ENCODE results near the gene INPP5A. TPM values are rescaled to one million over a fixed set of nuclear protein-coding genes. Genes with fewer than 3 reads are reported as not detected.

The INPP5A gene
- total RNA-seq, 1 donor from 2014 or later = 41.0 TPM

DNA sequence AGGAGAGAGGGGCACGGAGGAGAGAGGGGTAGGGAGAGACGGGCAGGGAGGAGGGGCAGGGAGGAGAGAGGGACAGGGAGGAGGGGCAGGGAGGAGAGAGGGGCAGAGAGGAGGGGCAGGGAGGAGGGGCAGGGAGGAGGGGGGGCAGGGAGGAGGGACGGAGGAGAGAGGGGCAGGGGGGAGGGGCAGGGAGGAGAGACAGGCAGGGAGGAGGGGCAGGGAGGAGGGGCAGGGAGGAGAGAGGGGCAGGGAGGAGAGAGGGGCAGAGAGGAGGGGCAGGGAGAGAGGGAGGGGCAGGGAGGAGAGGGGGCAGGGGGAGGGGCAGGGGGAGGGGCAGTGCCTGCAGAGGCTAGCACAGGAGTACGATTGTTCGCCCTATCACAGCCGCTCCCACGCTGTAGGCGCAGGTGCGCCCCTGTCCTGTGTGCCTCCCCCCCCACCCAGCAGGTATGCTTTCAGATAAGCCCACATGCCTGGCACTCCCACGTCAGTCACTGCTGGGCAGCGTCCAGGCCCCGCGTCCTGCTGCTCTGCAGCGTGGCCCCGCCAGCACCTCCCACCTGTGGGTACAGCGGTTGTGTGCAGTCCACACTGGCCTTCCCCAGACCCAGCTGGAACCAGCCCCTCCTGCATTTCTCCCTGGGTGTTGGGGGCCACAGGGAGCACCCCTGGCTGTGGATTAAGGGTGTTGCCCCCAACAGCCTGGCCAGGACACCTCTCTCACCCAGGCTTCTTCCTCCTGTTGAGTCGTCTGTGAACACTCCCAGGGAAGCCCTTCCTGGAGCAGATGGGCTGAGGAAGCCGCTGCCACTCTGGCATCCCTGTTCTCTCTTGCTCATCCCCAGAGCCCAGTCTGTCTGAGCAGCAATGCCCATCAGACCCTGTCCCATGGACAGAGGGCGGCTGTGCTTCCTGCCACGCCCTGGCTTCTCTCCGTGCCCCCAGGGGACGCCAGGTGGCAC lies 237.6 kb downstream of the INPP5A start:
- TF ChIP-seq, protein P1, sequence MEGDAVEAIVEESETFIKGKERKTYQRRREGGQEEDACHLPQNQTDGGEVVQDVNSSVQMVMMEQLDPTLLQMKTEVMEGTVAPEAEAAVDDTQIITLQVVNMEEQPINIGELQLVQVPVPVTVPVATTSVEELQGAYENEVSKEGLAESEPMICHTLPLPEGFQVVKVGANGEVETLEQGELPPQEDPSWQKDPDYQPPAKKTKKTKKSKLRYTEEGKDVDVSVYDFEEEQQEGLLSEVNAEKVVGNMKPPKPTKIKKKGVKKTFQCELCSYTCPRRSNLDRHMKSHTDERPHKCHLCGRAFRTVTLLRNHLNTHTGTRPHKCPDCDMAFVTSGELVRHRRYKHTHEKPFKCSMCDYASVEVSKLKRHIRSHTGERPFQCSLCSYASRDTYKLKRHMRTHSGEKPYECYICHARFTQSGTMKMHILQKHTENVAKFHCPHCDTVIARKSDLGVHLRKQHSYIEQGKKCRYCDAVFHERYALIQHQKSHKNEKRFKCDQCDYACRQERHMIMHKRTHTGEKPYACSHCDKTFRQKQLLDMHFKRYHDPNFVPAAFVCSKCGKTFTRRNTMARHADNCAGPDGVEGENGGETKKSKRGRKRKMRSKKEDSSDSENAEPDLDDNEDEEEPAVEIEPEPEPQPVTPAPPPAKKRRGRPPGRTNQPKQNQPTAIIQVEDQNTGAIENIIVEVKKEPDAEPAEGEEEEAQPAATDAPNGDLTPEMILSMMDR (IDR thresholded peaks at IDR 0.05; ENCODE audit: unreplicated experiment) = no peak
- H3K4me1 Mint-ChIP-seq = no peaks in the 10 kb centered on the region
- no peak overlapping the region for H3K4me3 Mint-ChIP-seq
- peaks cover 3% of the 10 kb centered on the region for H3K27me3 Mint-ChIP-seq (ENCODE audit: low read depth)
- H3K36me3 Mint-ChIP-seq = peaks cover 19% of the 10 kb centered on the region
- H3K27ac Mint-ChIP-seq = no peak overlapping the region
- H3K9me3 Mint-ChIP-seq = no peaks in the 10 kb centered on the region
- DNase-seq (ENCODE audit: low spot score in 2 of 2, unreplicated experiment in 2 of 2) = no peak

DNA sequence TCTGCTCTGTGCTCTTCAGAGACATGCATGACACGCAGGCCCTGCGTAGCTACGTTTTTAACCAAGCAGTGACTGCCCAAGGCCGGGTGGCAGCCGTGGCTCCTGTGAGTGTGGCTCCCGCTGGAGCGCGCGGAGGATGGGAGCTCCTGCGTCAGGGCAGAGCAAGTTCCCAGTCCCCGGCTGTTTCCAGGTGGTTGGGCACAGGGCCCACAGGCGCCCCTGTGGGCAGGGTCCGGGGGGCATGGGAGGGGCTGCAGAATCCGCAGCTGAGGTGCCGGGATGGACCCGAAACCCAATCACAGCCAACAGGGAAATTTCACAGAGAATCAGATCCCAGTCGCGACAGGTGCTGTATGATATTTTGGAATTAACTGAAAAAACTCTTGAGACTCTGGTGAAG lies 238.6 kb downstream of the INPP5A start:
- H3K9me3 Mint-ChIP-seq = no peaks in the 10 kb centered on the region
- TF ChIP-seq, protein P1 (IDR thresholded peaks at IDR 0.05; ENCODE audit: unreplicated experiment) = no peak
- H3K27me3 Mint-ChIP-seq (ENCODE audit: low read depth) = peaks cover 5% of the 10 kb centered on the region
- peaks cover 14% of the 10 kb centered on the region for H3K36me3 Mint-ChIP-seq
- no peaks in the 10 kb centered on the region for H3K4me1 Mint-ChIP-seq
- no peak overlapping the region for H3K4me3 Mint-ChIP-seq
- no peak overlapping the region for H3K27ac Mint-ChIP-seq
- DNase-seq (ENCODE audit: low spot score in 2 of 2, unreplicated experiment in 2 of 2) = no peak

DNA sequence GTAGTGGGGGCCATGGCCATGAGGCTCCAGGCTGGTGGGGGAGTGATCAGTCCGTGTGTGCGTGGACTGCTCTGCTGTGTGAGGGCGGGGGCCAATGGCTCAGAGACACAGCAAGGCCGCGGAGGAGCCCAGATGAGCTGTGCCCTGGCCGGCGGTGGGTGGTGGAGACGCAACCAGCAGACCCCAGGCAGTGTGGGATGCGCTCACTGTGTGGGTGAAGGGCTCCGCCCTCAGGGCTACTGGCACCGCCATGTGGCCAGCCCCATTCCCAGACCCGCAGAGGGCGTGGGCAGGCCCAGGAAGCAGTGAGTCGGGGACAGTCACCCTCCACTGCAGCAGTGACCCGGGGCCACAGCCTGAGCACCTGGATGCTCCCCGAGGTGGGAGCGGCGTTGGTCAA lies 239.2 kb downstream of the INPP5A start:
- TF ChIP-seq, protein P1 (IDR thresholded peaks at IDR 0.05; ENCODE audit: unreplicated experiment) = no peak
- Mint-ChIP-seq H3K9me3 (no peaks in the 10 kb centered on the region), H3K4me1 (no peaks in the 10 kb centered on the region), H3K27me3 (ENCODE audit: low read depth) (peaks cover 10% of the 10 kb centered on the region), H3K36me3 (peaks cover 19% of the 10 kb centered on the region), H3K4me3 (no peak overlapping the region), H3K27ac (no peak overlapping the region)
- no peak for DNase-seq (ENCODE audit: low spot score in 2 of 2, unreplicated experiment in 2 of 2)

DNA sequence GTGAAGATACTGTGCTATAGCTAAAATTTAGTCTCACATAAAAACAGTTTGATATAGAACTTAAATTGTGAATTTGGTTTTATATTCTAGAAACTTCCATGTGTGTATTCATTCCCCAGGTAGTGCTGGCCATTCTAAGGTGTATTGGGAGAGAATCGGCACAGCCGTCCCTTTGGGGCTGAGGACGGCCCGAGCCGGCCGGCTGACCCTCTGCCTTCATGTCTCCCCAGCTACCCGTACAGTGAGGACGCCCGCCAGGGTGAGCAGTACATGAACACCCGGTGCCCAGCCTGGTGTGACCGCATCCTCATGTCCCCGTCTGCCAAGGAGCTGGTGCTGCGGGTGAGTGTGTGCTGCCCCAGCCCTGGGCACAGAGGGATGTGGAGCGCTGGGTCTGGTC lies 239.9 kb downstream of the INPP5A start:
- TF ChIP-seq, protein P1 (IDR thresholded peaks at IDR 0.05; ENCODE audit: unreplicated experiment) = no peak
- Mint-ChIP-seq H3K9me3 (no peaks in the 10 kb centered on the region), H3K27me3 (ENCODE audit: low read depth) (peaks cover 17% of the 10 kb centered on the region), H3K27ac (no peak overlapping the region), H3K36me3 (peaks cover 25% of the 10 kb centered on the region), H3K4me1 (no peaks in the 10 kb centered on the region), H3K4me3 (no peak overlapping the region)
- DNase-seq (ENCODE audit: low spot score in 2 of 2, unreplicated experiment in 2 of 2) = no peak

DNA sequence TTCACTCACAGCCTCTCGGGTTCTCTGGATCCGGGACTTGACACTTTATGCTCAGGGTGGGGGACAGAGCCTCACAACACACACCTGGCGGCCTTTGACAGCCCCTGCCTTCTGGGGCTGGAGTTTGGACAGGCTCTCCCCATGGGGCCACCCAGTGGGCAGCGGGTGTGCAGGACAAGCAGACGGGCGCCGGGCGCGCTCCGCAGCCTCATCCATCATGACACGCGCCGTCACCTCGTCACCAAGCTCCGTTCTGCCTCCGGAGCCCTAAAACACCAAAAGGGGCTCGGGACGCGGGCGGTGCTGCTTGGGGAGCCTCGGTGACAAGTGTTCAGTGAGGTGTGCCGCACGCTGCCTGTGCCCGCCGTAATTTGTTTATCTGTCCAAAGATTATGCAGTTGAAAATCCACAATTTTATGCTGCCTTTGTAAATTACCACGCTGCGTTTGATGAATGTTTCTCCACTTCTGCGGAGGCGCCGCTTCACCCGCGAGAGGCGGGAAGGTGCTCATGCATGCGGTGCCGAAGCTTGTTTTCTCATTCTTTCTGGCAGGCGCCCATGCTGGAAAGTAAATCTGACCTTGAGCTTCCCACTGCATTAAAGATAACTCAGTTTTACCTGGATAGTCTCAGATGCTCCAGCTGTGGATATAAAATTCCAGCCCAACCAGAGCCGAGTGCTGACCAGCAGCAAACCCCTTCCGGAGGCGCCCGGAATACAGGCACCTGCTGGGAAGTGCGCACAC lies 242.1 kb downstream of the INPP5A start:
- Mint-ChIP-seq H3K27ac (no peak overlapping the region), H3K36me3 (peaks cover 30% of the 10 kb centered on the region), H3K9me3 (no peaks in the 10 kb centered on the region), H3K27me3 (ENCODE audit: low read depth) (peaks cover 36% of the 10 kb centered on the region), H3K4me3 (no peak overlapping the region), H3K4me1 (no peaks in the 10 kb centered on the region)
- TF ChIP-seq, protein P1 (IDR thresholded peaks at IDR 0.05; ENCODE audit: unreplicated experiment) = no peak
- no peak for DNase-seq (ENCODE audit: low spot score in 2 of 2, unreplicated experiment in 2 of 2)

Measured in mesothelial cell of epicardium (in vitro differentiated cells).